ENCODE results near the gene FHIT.
"Not testable (repeated sequence)": the region's sequence is repeated elsewhere in the genome, so short reads cannot be mapped to it uniquely, and the experiment has no call there.

FHIT gene

GRCh38 chr3:59934560-59934959, 1316.7 kb downstream of the FHIT start:
- DNase-seq (ENCODE audit: low read depth), result not testable (repeated sequence)

DNA sequence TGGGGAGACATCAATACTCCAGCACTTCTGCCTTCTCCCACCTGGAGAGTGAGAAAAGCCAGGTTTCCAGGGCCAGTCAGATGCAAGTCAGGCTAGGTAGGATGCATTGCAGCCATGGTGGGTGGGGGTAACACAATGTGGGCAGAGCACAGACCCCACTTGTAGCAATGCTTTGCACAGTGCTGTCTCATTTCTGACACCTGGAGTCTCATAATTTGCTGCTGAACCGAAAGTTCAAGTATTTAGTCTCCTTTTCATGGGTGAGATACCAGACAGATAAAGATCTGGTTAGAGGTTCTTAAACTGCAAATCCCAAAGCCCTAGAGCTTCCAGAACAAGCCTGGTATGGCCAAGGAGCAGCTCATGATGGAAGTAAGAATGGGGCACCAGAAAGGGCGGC, 1321.1 kb downstream of the FHIT start:
- DNase-seq (ENCODE audit: low read depth), result no peak

- DNase-seq (ENCODE audit: low read depth), result no peak
Observed at GRCh38 chr3:59927056-59927455, 1324.2 kb downstream of the FHIT start.

DNA sequence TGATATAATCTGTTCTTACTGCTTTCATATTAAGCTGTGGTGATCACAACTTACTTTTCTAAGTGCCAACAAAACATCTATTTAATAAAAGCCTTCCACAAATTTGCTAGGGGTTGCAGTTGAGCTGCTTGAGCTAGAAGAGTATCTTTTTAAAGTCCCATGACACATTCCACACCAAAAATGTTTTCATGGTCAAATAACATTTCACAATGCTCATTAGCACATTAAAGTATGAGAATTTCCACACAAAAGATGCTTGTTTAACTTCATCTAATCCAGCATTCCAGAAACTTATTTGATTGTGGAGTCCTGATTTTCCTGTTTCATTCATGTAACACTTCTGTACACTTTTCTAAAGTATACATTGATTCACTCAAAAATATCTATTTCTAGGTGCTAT, 1325.3 kb downstream of the FHIT start:
- no peak for DNase-seq (ENCODE audit: low read depth)

DNA sequence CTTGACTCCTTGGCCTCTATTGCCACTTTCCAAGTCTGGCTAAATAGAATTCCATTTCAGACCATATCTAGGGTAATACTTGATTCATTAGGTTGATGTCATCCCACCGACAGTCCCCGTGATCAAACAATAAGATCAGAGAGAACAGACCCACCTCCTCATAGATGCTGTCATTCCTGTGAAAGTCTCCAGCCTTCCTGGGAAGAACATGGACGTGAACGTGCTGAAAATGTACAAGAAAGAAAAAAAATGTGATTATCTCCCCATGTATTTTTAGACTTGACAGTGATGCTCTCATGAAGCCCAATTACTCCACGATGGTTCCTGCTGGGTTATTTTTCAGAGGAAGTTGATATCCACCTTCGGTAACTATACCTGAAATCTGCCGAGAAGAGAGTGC, 1329.1 kb downstream of the FHIT start:
- DNase-seq (ENCODE audit: low read depth), result no peak

- DNase-seq (ENCODE audit: low read depth), result no peak
Observed at GRCh38 chr3:59920822-59921221, 1330.4 kb downstream of the FHIT start.

- no peak for DNase-seq (ENCODE audit: low read depth)
Observed at GRCh38 chr3:59919586-59919985, 1331.7 kb downstream of the FHIT start.

- no peak for DNase-seq (ENCODE audit: low read depth)
Observed at GRCh38 chr3:59914251-59914650, 1337.0 kb downstream of the FHIT start.

- no peak for DNase-seq (ENCODE audit: low read depth)
Observed at GRCh38 chr3:59913645-59914044, 1337.6 kb downstream of the FHIT start.

DNA sequence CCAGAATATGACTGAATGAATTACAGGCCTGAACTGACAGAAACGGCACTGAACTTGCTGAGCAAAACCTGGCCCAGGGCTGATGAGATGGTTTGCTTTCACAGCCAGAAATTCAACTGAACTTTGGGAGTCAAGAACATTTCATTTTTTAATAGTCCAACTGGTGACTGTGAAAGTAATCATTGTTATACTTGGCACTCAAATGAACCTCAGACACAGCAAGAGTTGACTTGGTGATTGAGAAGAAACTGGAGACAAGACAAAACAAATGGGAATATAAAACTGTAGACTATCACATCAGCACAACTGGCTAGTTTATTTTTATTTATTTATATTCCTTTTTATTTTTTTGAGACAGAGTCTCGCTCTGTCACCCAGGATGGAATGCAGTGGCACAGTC, 1342.6 kb downstream of the FHIT start:
- no peak for DNase-seq (ENCODE audit: low read depth)

DNA sequence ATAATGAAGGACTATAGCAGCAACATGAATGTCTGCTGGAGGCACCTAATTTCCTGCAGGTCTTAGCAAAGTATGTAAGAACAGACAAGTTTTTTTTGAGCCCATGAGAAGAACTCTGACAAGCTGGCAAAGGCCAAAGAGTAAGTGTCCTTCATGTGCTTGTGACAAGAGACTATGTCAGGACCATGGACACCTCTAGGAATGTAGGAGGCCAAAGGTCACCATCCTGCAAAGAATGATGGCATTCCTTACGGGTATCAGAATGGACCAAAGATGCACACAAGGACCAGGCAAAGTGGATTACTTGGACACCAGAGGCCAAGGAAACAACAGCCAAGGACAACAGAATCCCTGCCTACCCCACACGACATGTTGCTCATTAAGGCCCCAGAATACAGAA, 1343.0 kb downstream of the FHIT start:
- no peak for DNase-seq (ENCODE audit: low read depth)

GRCh38 chr3:59904296-59904695, 1347.0 kb downstream of the FHIT start:
- no peak for DNase-seq (ENCODE audit: low read depth)

- DNase-seq (ENCODE audit: low read depth), result no peak
Observed at GRCh38 chr3:59899061-59899460, 1352.2 kb downstream of the FHIT start.

DNA sequence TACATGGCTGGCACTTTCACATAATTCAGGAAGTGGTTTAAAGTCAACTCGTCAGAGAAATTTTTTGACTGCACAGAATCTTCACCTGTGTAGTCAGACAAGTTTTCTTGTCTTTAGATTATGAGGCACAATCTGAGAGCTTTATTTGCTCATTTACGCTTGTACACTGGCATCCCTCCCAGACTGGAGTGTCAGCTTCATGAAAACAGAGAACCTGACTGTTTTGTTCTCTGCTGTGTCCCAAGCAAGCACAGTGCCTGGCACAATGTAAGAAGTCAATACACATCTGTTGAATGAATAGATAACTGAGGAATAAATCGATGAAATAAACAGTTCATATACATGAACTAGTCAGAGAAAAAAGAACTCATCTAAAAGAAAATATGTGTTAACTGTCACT, 1355.3 kb downstream of the FHIT start:
- no peak for DNase-seq (ENCODE audit: low read depth)

- no peak for DNase-seq (ENCODE audit: low read depth)
Observed at GRCh38 chr3:59894425-59895121, 1356.7 kb downstream of the FHIT start.

DNA sequence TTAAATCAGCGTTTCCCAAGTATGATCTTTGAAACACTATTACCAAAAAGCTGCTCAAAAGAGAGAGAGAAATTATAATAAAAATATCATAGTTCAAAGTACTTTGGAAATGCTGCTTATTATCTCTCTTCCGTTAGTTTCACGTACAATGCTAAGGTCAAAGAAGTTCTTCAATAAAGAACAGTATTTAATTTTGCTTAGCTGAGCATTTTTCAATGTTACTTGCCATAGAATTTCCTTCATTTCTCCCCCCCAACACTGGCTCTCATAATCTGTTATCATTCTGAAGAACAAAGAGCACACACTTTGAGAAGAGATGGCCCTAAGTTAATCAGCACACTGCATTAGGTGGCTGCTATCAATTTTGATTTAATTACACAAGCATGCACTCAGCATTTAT, 1360.6 kb downstream of the FHIT start:
- no peak for DNase-seq (ENCODE audit: low read depth)

DNA sequence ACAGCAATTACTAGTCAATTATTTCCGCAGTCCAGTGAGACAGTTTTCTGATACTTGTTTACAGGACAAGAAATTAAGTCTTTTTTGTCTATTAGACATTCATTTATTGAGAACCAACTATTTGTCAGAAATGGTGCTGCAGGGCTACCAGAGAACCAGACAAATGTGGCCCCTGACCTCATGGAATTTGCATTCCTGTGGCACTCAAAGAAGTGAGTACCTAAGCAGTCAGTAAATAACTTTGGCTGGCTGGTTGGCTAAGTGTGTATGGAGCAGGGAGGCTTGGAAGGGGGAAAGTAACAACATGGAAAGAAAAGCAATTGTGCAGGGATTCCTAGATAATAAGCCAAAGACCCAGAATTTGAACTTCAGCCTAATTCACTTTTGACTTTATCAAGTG, 1364.5 kb downstream of the FHIT start:
- no peak for DNase-seq (ENCODE audit: low read depth)

GRCh38 chr3:59885899-59886400, 1365.3 kb downstream of the FHIT start:
- no peak for DNase-seq (ENCODE audit: low read depth)

DNA sequence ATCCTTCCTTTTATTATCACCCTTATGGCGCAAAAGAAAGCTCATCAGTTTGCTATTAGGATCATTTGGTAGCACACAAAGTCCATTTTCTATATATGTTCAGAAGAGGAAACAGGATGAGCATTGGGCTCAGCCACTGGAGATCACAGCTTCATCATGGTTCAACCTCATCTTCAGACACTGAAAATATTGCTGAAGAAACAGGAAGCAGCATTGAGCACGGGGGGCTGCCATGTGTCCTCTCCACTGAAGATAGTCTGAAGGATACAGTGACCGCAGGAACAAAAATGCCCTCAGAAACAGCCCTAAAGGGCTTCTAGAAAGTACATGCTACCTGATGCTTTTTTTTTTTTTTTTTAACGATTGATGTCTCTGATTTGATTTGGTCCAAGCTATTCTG, 1366.2 kb downstream of the FHIT start:
- no peak for DNase-seq (ENCODE audit: low read depth)

GRCh38 chr3:59884409-59884808, 1366.8 kb downstream of the FHIT start:
- no peak for DNase-seq (ENCODE audit: low read depth)

DNA sequence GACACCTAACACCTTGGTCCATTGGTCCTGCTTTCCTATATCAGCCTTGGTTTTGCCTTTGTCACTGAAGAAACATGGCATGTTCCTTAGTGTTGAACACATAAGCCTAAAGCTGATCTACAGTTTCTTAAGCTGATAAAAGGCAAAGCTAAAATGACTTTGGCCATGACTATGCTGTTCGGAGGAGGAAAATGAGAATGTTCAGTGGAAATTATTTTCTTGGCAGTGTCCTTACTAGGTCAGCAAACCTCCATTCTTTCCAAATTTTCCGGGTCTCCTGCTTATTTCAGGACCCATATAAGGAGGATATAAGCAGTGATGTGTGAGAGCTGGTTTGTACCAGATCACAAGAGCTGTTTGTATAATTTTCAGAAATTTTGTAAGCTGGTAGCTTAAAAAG, 1368.5 kb downstream of the FHIT start:
- no peak for DNase-seq (ENCODE audit: low read depth)

DNA sequence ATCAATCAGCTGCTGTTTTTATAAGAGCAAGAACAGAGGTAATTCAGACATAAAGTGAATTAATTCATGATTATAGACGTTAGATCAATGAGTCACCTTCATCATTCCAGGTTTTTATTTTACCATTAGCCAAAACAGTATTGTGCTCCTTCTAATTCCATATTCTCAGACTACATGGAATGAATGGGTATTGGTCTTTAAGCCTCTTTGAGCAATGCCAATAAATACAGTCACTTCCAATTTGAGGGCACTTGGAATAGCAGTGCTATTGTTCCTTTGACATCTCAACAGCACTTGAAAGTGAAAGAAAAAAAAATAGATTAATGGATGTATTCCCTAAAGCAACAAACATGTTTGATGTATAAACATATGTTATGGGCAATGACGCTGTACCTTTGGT, 1370.5 kb downstream of the FHIT start:
- DNase-seq (ENCODE audit: low read depth), result no peak

DNA sequence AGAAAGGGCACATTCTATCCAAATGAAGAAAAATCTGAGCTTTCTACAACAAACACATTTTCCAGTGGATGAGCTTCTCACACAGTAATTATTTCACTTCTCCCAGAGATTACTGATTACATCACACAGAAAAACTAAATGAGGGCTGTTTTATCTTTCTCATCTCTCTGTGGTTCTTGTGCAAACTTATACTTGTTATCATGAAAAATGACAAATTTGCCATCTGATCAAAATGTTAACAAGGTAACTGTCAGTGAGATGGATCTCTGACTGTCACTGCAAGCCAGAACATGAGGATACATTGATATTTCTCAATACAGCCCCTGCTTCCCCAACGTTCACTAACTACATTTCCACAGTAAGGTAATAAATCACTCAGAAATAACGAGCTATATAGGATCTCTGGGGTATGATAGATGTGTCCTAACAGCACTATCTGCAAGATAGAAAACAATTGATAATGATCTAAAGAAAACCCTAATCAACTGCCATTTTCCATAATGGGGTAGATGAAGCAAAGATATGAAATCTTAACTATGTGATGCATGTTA, 1372.1 kb downstream of the FHIT start:
- no peak for DNase-seq (ENCODE audit: low read depth)

GRCh38 chr3:59878038-59878427, 1373.2 kb downstream of the FHIT start:
- no peak for DNase-seq (ENCODE audit: low read depth)

Measured in stimulated activated CD8-positive, alpha-beta memory T cell treated with anti-CD3 and anti-CD28 coated beads, Interleukin-12 subunit alpha, Interleukin-12 subunit beta, amount 100 ng/mL, for 4 hours (primary cell).